Esophagus squamous epithelium (tissue), 5 donors: ENCODE results near the gene ADGRV1. TPM values are rescaled to one million over a fixed set of nuclear protein-coding genes. Genes with fewer than 3 reads are reported as not detected.

Experiments
- DNase-seq: peaks from one replicate; lab custom pipeline; 2025; lab: John Stamatoyannopoulos, UW
- H3K27ac ChIP-seq, 4 donors: fragments of 200-600 bp; sonication (generic); one replicate each; pipeline ENCODE4 v1.5.1; 2016 to 2019; ENCODE audit warnings: mild to moderate bottlenecking in 1 of 4
- H3K27me3 ChIP-seq, 4 donors: fragments of 200-600 bp; sonication (generic); 1 replicate in 3 of 4; 2 replicates in 1 of 4; pipeline versions ENCODE4 v1.5.1 to v1.6.0; 2017 to 2021; ENCODE audit warnings: antibody characterized with exemption in 1 of 4
- H3K36me3 ChIP-seq, 3 donors: fragments of 200-600 bp; sonication (generic); one replicate each; pipeline ENCODE4 v1.5.1; 2016 to 2019
- H3K4me1 ChIP-seq, 3 donors: fragments of 200-600 bp; sonication (generic); one replicate each; pipeline ENCODE4 v1.5.1; 2017 to 2019
- H3K4me3 ChIP-seq, 4 donors: fragments of 200-600 bp; sonication (generic); 1 replicate in 3 of 4; 2 replicates in 1 of 4; pipeline ENCODE4 v1.5.1; 2016 to 2019; ENCODE audit warnings: mild to moderate bottlenecking in 2 of 4, moderate library complexity in 1 of 4
- H3K9me3 ChIP-seq, 3 donors: fragments of 200-600 bp; sonication (generic); one replicate each; pipeline ENCODE4 v1.5.1; 2016 to 2019
- CTCF ChIP-seq, 6 experiments: fragments of 450-650 bp in 4 of 6; fragments of 200-600 bp in 2 of 6; sonication (generic) in 2 of 6; IDR thresholded peaks; one replicate each; pipeline ENCODE4 v1.5.1; 2016 to 2019; ENCODE audit warnings: antibody characterized with exemption in 6 of 6, mild to moderate bottlenecking in 4 of 6, moderate library complexity in 4 of 6
- POLR2A ChIP-seq, 4 donors: fragments of 450-650 bp; IDR thresholded peaks; one replicate each; pipeline ENCODE4 v1.6.1; 2017; ENCODE audit warnings: antibody characterized with exemption in 4 of 4, mild to moderate bottlenecking in 4 of 4, moderate library complexity in 3 of 4
- WGBS, 2 donors: methylation state at CpG; one replicate each; pipeline ENCODE4 v1.1.5; 2018; 5-methylcytosine and 5-hydroxymethylcytosine counted together
- intact Hi-C: fragments of 100-400 bp; cut with DNase I; formaldehyde crosslinking; loops from one replicate; pipeline ENCODE4 v1.15.0; 2022
- total RNA-seq, 4 donors: library from RNA; depleted of rRNA; stranded (reverse); fragments of >200 nt; gene quantifications; one replicate each; pipeline ENCODE4 v1.1.0, GENCODE V29; 2016
- donor health status: DM: yes; HTN: yes; CAD: no.

Gene ADGRV1
- total RNA-seq, 4 donors from 2014 or later, result 1.9 to 14.1 (median 4.0) TPM

GRCh38 chr5:90888511-90889324 lies 330.1 kb downstream of the ADGRV1 start:
- Histone ChIP-seq H3K27me3 (no peaks in the 10 kb centered on the region), H3K27ac (peak overlapping the region; percentile 60 to 80 (median 67)), H3K4me1 (peaks cover 0 to 58% (median 5%) of the 10 kb centered on the region in 3 donors), H3K36me3 (no peaks in the 10 kb centered on the region), H3K9me3 (no peaks in the 10 kb centered on the region), H3K4me3 (no peak overlapping the region)
- TF ChIP-seq POLR2A (IDR thresholded peaks at IDR 0.05), result no peak
- TF ChIP-seq CTCF (IDR thresholded peaks at IDR 0.05), result no peak
- intact Hi-C loops, result no loop called here
- 36 to 41% methylated on average over 1 of the region's 1 CpG for WGBS, 2 donors
- no peak for DNase-seq

GRCh38 chr5:90889325-90889600 lies 330.7 kb downstream of the ADGRV1 start:
- H3K4me1 ChIP-seq, result peaks cover 0 to 59% (median 5%) of the 10 kb centered on the region in 3 donors
- no peak for TF ChIP-seq POLR2A (IDR thresholded peaks at IDR 0.05)
- TF ChIP-seq CTCF (IDR thresholded peaks at IDR 0.05), result no peak
- no peaks in the 10 kb centered on the region for H3K27me3 ChIP-seq
- H3K9me3 ChIP-seq, result no peaks in the 10 kb centered on the region
- H3K36me3 ChIP-seq, result no peaks in the 10 kb centered on the region
- DNase-seq, result no peak
- H3K4me3 ChIP-seq, result no peak overlapping the region
- intact Hi-C loops, result no loop called here
- peak overlapping the region; percentile 60 to 80 (median 67) for H3K27ac ChIP-seq

- TF ChIP-seq CTCF (IDR thresholded peaks at IDR 0.05) (no peak), POLR2A (IDR thresholded peaks at IDR 0.05) (no peak)
- H3K36me3 ChIP-seq, result no peaks in the 10 kb centered on the region
- intact Hi-C loops, result no loop called here
- no peak overlapping the region for H3K27ac ChIP-seq
- no peaks in the 10 kb centered on the region for H3K27me3 ChIP-seq
- peaks cover 0 to 59% (median 5%) of the 10 kb centered on the region in 3 donors for H3K4me1 ChIP-seq
- WGBS, 2 donors, result 92 to 100% methylated on average over 1 of the region's 1 CpG
- H3K9me3 ChIP-seq, result no peaks in the 10 kb centered on the region
- no peak overlapping the region for H3K4me3 ChIP-seq
- no peak for DNase-seq
Measured at GRCh38 chr5:90890180-90890579, 331.6 kb downstream of the ADGRV1 start.

- Histone ChIP-seq H3K4me1 (peaks cover 0 to 26% (median 0%) of the 10 kb centered on the region in 3 donors), H3K36me3 (no peaks in the 10 kb centered on the region), H3K4me3 (no peak overlapping the region), H3K9me3 (no peaks in the 10 kb centered on the region), H3K27ac (no peak overlapping the region), H3K27me3 (no peaks in the 10 kb centered on the region)
- no peak for TF ChIP-seq POLR2A (IDR thresholded peaks at IDR 0.05)
- TF ChIP-seq CTCF (IDR thresholded peaks at IDR 0.05), result no peak
- WGBS, 2 donors, result 88 to 92% methylated on average over 2 of the region's 2 CpGs
- DNase-seq, result no peak
- intact Hi-C loops, result no loop called here
Measured at GRCh38 chr5:90894866-90895420, 336.3 kb downstream of the ADGRV1 start.

- intact Hi-C loops, result no loop called here
- no peaks in the 10 kb centered on the region for H3K36me3 ChIP-seq
- peaks cover 0 to 20% (median 0%) of the 10 kb centered on the region in 3 donors for H3K4me1 ChIP-seq
- H3K27me3 ChIP-seq, result no peaks in the 10 kb centered on the region
- TF ChIP-seq CTCF (IDR thresholded peaks at IDR 0.05) (no peak), POLR2A (IDR thresholded peaks at IDR 0.05) (no peak)
- DNase-seq, result no peak
- no peaks in the 10 kb centered on the region for H3K9me3 ChIP-seq
- H3K27ac ChIP-seq, result peak overlapping the region in 2 of 4 donors; percentile 28 to 46
- WGBS, 2 donors, result 31 to 45% methylated on average over 2 of the region's 2 CpGs
- no peak overlapping the region for H3K4me3 ChIP-seq
Measured at GRCh38 chr5:90897618-90898017, 339.0 kb downstream of the ADGRV1 start.
